AG04449 (cell line): ENCODE results near the gene PDK1.

ENCODE experiments used
- CTCF ChIA-PET: fragments of 350-600 bp; formaldehyde crosslinking; extraction: SDS; loops from one replicate; lab custom pipeline; 2021; ENCODE audit warnings: antibody characterized with exemption; lab: Yijun Ruan, JAX
- POLR2A ChIA-PET: fragments of 400-600, 350-600 bp; formaldehyde crosslinking; extraction: SDS; loops from one replicate; lab custom pipeline; 2020; ENCODE audit warnings: antibody characterized with exemption, inconsistent platforms; lab: Yijun Ruan, JAX
- DNase-seq: peaks from one replicate; pipeline ENCODE4 v3.0.0-alpha.2; 2010; ENCODE audit warnings: low read depth, low spot score
- H3K4me3 ChIP-seq: 2 replicates; pipeline ENCODE4 v1.5.1; 2011; ENCODE audit warnings: low read depth, mild to moderate bottlenecking, control low read depth, low read length
- CTCF ChIP-seq: IDR thresholded peaks from one replicate; pipeline ENCODE4 v1.5.1; 2011; ENCODE audit warnings: mild to moderate bottlenecking, moderate library complexity, low read length, control low read depth, inconsistent platforms; ENCODE audit not compliant: insufficient read depth; ENCODE audit errors: missing control alignments

The PDK1 gene

GRCh38 chr2:172555522-172556283, at the start of gene PDK1:
TSS of gene PDK1 (plus strand) at chr2:172556090. CDS start at chr2:172556151, 61 bp downstream.
- TF ChIP-seq CTCF = no peak
- POLR2A ChIA-PET = interaction anchor here (1.1 kb wide), 1 partner anchor 138 kb away, joined by 3 read pairs; no protein-coding TSS in a partner anchor
- peak within 1 kb of the TSS; percentile 92 for H3K4me3 ChIP-seq
- DNase-seq = peak; percentile 45
- CTCF ChIA-PET = interaction anchor here (1.0 kb wide), 1 partner anchor 74 kb away, joined by 3 read pairs; no protein-coding TSS in a partner anchor

- no peak for TF ChIP-seq CTCF
- no peak for DNase-seq
- CTCF ChIA-PET = no interaction called here
- POLR2A ChIA-PET = no interaction called here
- H3K4me3 ChIP-seq = no peak overlapping the region
Observed at GRCh38 chr2:172507199-172507598, 48.7 kb upstream of the PDK1 start.

- no peak for DNase-seq
- ChIA-PET POLR2A (no interaction called here), CTCF (interaction anchor here (1.0 kb wide), 1 partner anchor 338 kb away, joined by 3 read pairs; no protein-coding TSS in a partner anchor)
- H3K4me3 ChIP-seq = no peak overlapping the region
- TF ChIP-seq CTCF = no peak
Observed at GRCh38 chr2:172510088-172510487, 45.8 kb upstream of the PDK1 start.

- DNase-seq = no peak
- ChIA-PET POLR2A (no interaction called here), CTCF (interaction anchor here (1.2 kb wide), 1 partner anchor 44 kb away, joined by 4 read pairs; no protein-coding TSS in a partner anchor)
- no peak overlapping the region for H3K4me3 ChIP-seq
- no peak for TF ChIP-seq CTCF
Observed at GRCh38 chr2:172510548-172510947, 45.3 kb upstream of the PDK1 start.

GRCh38 chr2:172512810-172513523, 42.9 kb upstream of the PDK1 start:
- CTCF ChIA-PET = no interaction called here
- no peak for TF ChIP-seq CTCF
- H3K4me3 ChIP-seq = no peak overlapping the region
- POLR2A ChIA-PET = no interaction called here
- no peak for DNase-seq

GRCh38 chr2:172513524-172513900, 42.4 kb upstream of the PDK1 start:
- POLR2A ChIA-PET = no interaction called here
- H3K4me3 ChIP-seq = no peak overlapping the region
- no peak for TF ChIP-seq CTCF
- CTCF ChIA-PET = no interaction called here
- no peak for DNase-seq
